OCI-LY1 (cell line): ENCODE measurements around the gene GALNTL6.

Experiments
- H2AFZ ChIP-seq: fragments of 200-600 bp; sonication (generic), shearing (Covaris generic); 2 replicates; pipeline ENCODE4 v1.6.0; 2014; ENCODE audit warnings: antibody characterized with exemption, mild to moderate bottlenecking, low read length
- H3F3A ChIP-seq: fragments of 200-600 bp; sonication (generic), shearing (Covaris generic); 2 replicates; pipeline ENCODE4 v1.6.0; 2014; ENCODE audit warnings: mild to moderate bottlenecking, antibody characterized with exemption, low read length, moderate library complexity; ENCODE audit not compliant: insufficient read depth
- H3K27ac ChIP-seq: fragments of 200-600 bp; sonication (generic); 2 replicates; pipeline ENCODE4 v1.5.1; 2014; ENCODE audit warnings: low read length, mixed run types, mild to moderate bottlenecking, low read depth; ENCODE audit not compliant: poor library complexity, severe bottlenecking
- H3K27me3 ChIP-seq: fragments of 200-600 bp; sonication (generic); 2 replicates; pipeline ENCODE4 v1.6.0; 2014; ENCODE audit warnings: antibody characterized with exemption, mild to moderate bottlenecking, low read length, moderate library complexity; ENCODE audit not compliant: insufficient read depth
- H3K36me3 ChIP-seq: fragments of 200-600 bp; sonication (generic); 2 replicates; pipeline ENCODE4 v1.6.1; 2014; ENCODE audit warnings: mild to moderate bottlenecking, antibody characterized with exemption, low read length, moderate library complexity, mixed read lengths; ENCODE audit not compliant: insufficient read depth
- H3K4me1 ChIP-seq: fragments of 200-600 bp; sonication (generic); 2 replicates; pipeline ENCODE4 v1.5.1; 2014; ENCODE audit warnings: mild to moderate bottlenecking, low read length, moderate library complexity; ENCODE audit not compliant: insufficient read depth, severe bottlenecking
- H3K4me2 ChIP-seq: fragments of 200-600 bp; sonication (generic), shearing (Covaris generic); 2 replicates; pipeline ENCODE4 v1.6.1; 2014; ENCODE audit warnings: low read length
- H3K4me3 ChIP-seq: fragments of 200-600 bp; sonication (generic); 2 replicates; pipeline ENCODE4 v1.5.1; 2014; ENCODE audit warnings: low read length, low read depth, mild to moderate bottlenecking, mixed read lengths; ENCODE audit not compliant: poor library complexity, severe bottlenecking
- H3K79me2 ChIP-seq: fragments of 200-600 bp; shearing (Covaris generic); 2 replicates; pipeline ENCODE4 v1.6.1; 2016; ENCODE audit warnings: mixed run types, low read length, mixed read lengths; ENCODE audit not compliant: insufficient read depth
- H3K9ac ChIP-seq: fragments of 200-600 bp; sonication (generic), shearing (Covaris generic); 2 replicates; pipeline ENCODE4 v1.6.1; 2014; ENCODE audit warnings: mild to moderate bottlenecking, low read length, mixed read lengths
- H3K9me2 ChIP-seq: fragments of 200-600 bp; sonication (generic), shearing (Covaris generic); 2 replicates; pipeline ENCODE4 v1.6.1; 2014; ENCODE audit warnings: low read depth, mild to moderate bottlenecking, low read length, mixed read lengths
- H3K9me3 ChIP-seq: fragments of 200-600 bp; shearing (Covaris generic); 2 replicates; pipeline ENCODE4 v1.6.1; 2014; ENCODE audit warnings: low read length, mixed read lengths
- H4K20me1 ChIP-seq: fragments of 200-600 bp; sonication (generic), shearing (Covaris generic); 2 replicates; pipeline ENCODE4 v1.6.0; 2016; ENCODE audit warnings: mild to moderate bottlenecking, low read length; ENCODE audit not compliant: insufficient read depth
- CTCF ChIP-seq: fragments of 200-600 bp; sonication (generic), shearing (Covaris generic); IDR thresholded peaks from 2 replicates; pipeline ENCODE4 v1.5.1; 2017; ENCODE audit warnings: mild to moderate bottlenecking, antibody characterized with exemption, low read length, moderate library complexity, mixed read lengths
- EZH2 ChIP-seq: fragments of 200-600 bp; sonication (generic), shearing (Covaris generic); IDR thresholded peaks from 2 replicates; pipeline ENCODE4 v1.8.0; 2017; ENCODE audit warnings: borderline replicate concordance, mixed run types, mild to moderate bottlenecking, antibody characterized with exemption, low read length, moderate library complexity, mixed read lengths

GALNTL6 gene

DNA sequence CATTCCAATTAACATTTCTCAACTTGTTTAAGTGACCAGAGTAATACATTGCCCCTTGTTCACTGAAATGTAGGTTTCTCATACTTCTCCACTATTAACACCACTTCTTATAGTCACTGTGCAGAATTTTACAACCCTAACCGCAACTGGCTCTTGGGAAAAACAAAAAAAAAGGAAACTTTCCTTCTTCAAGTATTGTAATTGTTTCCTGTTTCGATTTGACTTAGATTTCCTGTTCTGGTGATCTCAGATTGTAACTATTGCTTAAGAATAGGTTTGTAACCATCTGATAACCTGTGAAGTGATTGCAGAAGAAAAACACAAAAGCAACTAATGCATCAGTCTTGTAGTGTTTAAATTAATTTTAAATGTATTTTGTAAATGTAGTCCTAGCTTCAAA, 760.7 kb downstream of the GALNTL6 start:
- TF ChIP-seq CTCF = no peak
- TF ChIP-seq EZH2 = no peak
- no peak overlapping the region for H2AFZ ChIP-seq

DNA sequence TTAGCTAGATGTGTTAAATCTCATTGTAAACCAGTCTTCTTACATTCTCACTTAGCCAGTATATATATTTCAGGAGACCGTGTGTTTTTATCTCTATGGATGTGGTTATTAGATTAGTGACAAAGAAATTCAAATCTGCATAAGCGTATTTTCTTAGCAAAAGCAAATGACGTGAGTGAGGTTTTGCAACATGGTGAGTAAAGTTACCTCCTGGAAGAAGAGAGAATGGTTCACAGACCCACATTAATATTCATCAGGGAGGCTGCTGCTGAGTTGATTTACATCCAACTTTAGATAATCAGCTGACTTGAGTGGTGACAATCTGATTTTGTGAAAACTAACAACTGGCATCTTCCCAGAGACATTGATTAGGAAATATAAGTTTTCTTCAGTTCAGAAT, 765.5 kb downstream of the GALNTL6 start:
- Histone ChIP-seq H3K9me3 (no peaks in the 10 kb centered on the region), H3K36me3 (no peaks in the 10 kb centered on the region), H3K79me2 (no peaks in the 10 kb centered on the region), H4K20me1 (no peaks in the 10 kb centered on the region), H3K4me2 (no peak overlapping the region), H3F3A (no peaks in the 10 kb centered on the region), H3K27me3 (no peaks in the 10 kb centered on the region), H3K27ac (no peak overlapping the region), H3K9ac (no peak overlapping the region), H3K4me1 (no peaks in the 10 kb centered on the region), H2AFZ (no peak overlapping the region), H3K4me3 (no peak overlapping the region), H3K9me2 (no peaks in the 10 kb centered on the region)
- TF ChIP-seq EZH2 (no peak), CTCF (no peak)

More for the DNA sequence above, 760.7 kb downstream of the GALNTL6 start:
- no peak overlapping the region for H3K4me3 ChIP-seq
- no peaks in the 10 kb centered on the region for H3K27me3 ChIP-seq
- no peaks in the 10 kb centered on the region for H3K9me3 ChIP-seq
- no peaks in the 10 kb centered on the region for H3F3A ChIP-seq
- no peaks in the 10 kb centered on the region for H3K4me1 ChIP-seq
- no peak overlapping the region for H3K4me2 ChIP-seq
- H3K36me3 ChIP-seq = no peaks in the 10 kb centered on the region
- no peak overlapping the region for H3K27ac ChIP-seq
- no peaks in the 10 kb centered on the region for H3K79me2 ChIP-seq
- H3K9ac ChIP-seq = no peak overlapping the region
- H4K20me1 ChIP-seq = no peaks in the 10 kb centered on the region
- no peaks in the 10 kb centered on the region for H3K9me2 ChIP-seq

GRCh38 chr4:172584816-172585215, 771.6 kb downstream of the GALNTL6 start:
- H3K4me2 ChIP-seq = no peak overlapping the region
- H3K9me2 ChIP-seq = no peaks in the 10 kb centered on the region
- H2AFZ ChIP-seq = no peak overlapping the region
- H3K4me1 ChIP-seq = no peaks in the 10 kb centered on the region
- no peaks in the 10 kb centered on the region for H4K20me1 ChIP-seq
- H3K79me2 ChIP-seq = no peaks in the 10 kb centered on the region
- no peaks in the 10 kb centered on the region for H3F3A ChIP-seq
- TF ChIP-seq EZH2 (no peak), CTCF (no peak)
- H3K36me3 ChIP-seq = no peaks in the 10 kb centered on the region
- H3K9me3 ChIP-seq = no peaks in the 10 kb centered on the region
- no peak overlapping the region for H3K4me3 ChIP-seq
- no peak overlapping the region for H3K9ac ChIP-seq
- H3K27me3 ChIP-seq = no peaks in the 10 kb centered on the region
- H3K27ac ChIP-seq = no peak overlapping the region
